AG08396 (cell line): ENCODE results near the gene NDOR1.

ENCODE experiments used
- DNase-seq: peaks from one replicate; pipeline ENCODE4 v3.0.0; 2012; ENCODE audit warnings: low spot score, mixed read lengths

The NDOR1 gene

GRCh38 chr9:137262909-137263285 is 57.4 kb downstream of the NDOR1 start:
- DNase-seq, result no peak

GRCh38 chr9:137263506-137263905 is 58.0 kb downstream of the NDOR1 start:
- no peak for DNase-seq

- DNase-seq, result no peak
Measured at GRCh38 chr9:137264067-137264466, 58.6 kb downstream of the NDOR1 start.

GRCh38 chr9:137265496-137266161 is 60.1 kb downstream of the NDOR1 start:
- DNase-seq, result no peak

GRCh38 chr9:137266162-137266527 is 60.6 kb downstream of the NDOR1 start:
- no peak for DNase-seq
